ENCODE measurements around the gene CDK14.

DNA sequence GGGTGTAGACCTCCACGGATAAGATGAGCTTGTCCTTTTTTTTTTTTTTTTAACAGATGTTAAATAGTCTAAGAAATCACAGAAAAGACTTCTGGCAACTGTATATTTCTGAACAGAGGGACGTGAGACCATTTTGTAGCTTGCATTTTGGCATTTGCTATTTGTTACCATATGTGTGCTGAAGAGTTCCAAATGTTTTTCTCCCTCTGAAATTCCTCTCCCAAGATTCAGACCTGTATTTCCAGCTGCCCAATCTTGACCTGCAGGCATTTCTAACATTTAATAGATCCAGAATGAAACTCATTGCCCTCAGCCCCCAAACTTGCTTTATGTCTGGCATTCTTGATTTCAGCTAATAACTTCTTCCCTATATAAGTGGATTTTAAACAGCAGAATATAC lies 445.0 kb downstream of the CDK14 start:
- TF ChIP-seq POLR2A (IDR thresholded peaks at IDR 0.05) = no peak
- TF ChIP-seq, protein P1, sequence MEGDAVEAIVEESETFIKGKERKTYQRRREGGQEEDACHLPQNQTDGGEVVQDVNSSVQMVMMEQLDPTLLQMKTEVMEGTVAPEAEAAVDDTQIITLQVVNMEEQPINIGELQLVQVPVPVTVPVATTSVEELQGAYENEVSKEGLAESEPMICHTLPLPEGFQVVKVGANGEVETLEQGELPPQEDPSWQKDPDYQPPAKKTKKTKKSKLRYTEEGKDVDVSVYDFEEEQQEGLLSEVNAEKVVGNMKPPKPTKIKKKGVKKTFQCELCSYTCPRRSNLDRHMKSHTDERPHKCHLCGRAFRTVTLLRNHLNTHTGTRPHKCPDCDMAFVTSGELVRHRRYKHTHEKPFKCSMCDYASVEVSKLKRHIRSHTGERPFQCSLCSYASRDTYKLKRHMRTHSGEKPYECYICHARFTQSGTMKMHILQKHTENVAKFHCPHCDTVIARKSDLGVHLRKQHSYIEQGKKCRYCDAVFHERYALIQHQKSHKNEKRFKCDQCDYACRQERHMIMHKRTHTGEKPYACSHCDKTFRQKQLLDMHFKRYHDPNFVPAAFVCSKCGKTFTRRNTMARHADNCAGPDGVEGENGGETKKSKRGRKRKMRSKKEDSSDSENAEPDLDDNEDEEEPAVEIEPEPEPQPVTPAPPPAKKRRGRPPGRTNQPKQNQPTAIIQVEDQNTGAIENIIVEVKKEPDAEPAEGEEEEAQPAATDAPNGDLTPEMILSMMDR (IDR thresholded peaks at IDR 0.05) = no peak
